Osteoblast (primary cell): ENCODE data around the gene LAMTOR4. TPM values are rescaled to one million over a fixed set of nuclear protein-coding genes. Genes with fewer than 3 reads are reported as not detected.
"Not testable (repeated sequence)": the region's sequence is repeated elsewhere in the genome, so short reads cannot be mapped to it uniquely, and the experiment has no call there.

ENCODE experiments used
- DNase-seq: peaks from one replicate; pipeline ENCODE4 v3.0.0; 2011; ENCODE audit warnings: low spot score, mixed read lengths; ENCODE audit not compliant: insufficient read length; ENCODE audit errors: missing footprints
- H2AFZ ChIP-seq: 2 replicates; pipeline ENCODE4 v1.6.0; 2011; ENCODE audit warnings: mild to moderate bottlenecking, low read length
- H3K27ac ChIP-seq: 2 replicates; pipeline ENCODE4 v1.5.1; 2011; ENCODE audit warnings: mild to moderate bottlenecking, low read depth, low read length, moderate library complexity
- H3K27me3 ChIP-seq: 2 replicates; pipeline ENCODE4 v1.6.0; 2012; ENCODE audit warnings: mild to moderate bottlenecking, control low read depth, inconsistent platforms, low read length, moderate library complexity; ENCODE audit not compliant: insufficient read depth
- H3K36me3 ChIP-seq: 2 replicates; pipeline ENCODE4 v1.5.1; 2011; ENCODE audit warnings: mild to moderate bottlenecking, low read length, control low read depth, moderate library complexity; ENCODE audit not compliant: insufficient read depth
- H3K4me1 ChIP-seq: 2 replicates; pipeline ENCODE4 v1.5.1; 2011; ENCODE audit warnings: mild to moderate bottlenecking, low read length, control low read depth, moderate library complexity; ENCODE audit not compliant: insufficient read depth
- H3K4me2 ChIP-seq: 2 replicates; pipeline ENCODE4 v1.6.0; 2011; ENCODE audit warnings: mild to moderate bottlenecking, low read length; ENCODE audit not compliant: insufficient read depth
- H3K4me3 ChIP-seq: fragments of 200-600 bp; sonication (generic); 3 replicates; pipeline ENCODE4 v1.5.1; 2012; ENCODE audit warnings: mild to moderate bottlenecking, low read length, inconsistent platforms; ENCODE audit not compliant: insufficient read depth
- H3K79me2 ChIP-seq: 2 replicates; pipeline ENCODE4 v1.6.0; 2012; ENCODE audit warnings: mild to moderate bottlenecking, low read length, control low read depth, inconsistent platforms; ENCODE audit not compliant: insufficient read depth
- H3K9me3 ChIP-seq: 2 replicates; pipeline ENCODE4 v1.5.1; 2011; ENCODE audit warnings: low read depth, low read length, control low read depth
- H4K20me1 ChIP-seq: 2 replicates; pipeline ENCODE4 v1.6.0; 2012; ENCODE audit warnings: mild to moderate bottlenecking, low read length, control low read depth; ENCODE audit not compliant: insufficient read depth
- total RNA-seq: library from RNA; depleted of rRNA; stranded (reverse); fragments of >200 nt; gene quantifications from 2 replicates; pipeline ENCODE4 v1.2.3, GENCODE V29; 2012
- TF ChIP-seq, protein P1 (sequence below): IDR thresholded peaks from 2 replicates; pipeline ENCODE4 v1.5.1; 2011; ENCODE audit warnings: mild to moderate bottlenecking, low read depth, low read length, moderate library complexity; ENCODE audit errors: extremely low read depth

LAMTOR4 gene
- total RNA-seq, 1 donor = 63.7 TPM

DNA sequence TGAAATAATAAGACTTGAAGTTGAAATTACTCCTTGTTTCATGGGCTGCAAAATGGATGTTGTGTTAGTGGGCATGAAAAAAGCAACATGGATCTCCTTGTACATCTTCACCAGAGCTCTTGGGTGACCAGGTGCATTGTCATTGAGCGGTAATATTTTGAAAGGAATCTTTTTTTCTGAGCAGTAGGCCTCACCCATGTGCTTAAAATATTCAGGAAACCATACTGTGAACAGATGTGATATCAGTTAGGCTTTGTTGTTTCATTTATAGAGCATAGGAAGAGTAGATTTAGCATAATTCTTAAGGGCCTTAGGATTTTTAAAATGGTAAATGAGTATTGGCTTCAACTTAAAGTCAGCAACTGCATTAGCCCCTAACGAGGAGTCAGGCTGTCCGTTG, 44.3 kb downstream of the LAMTOR4 start:
- Histone ChIP-seq H2AFZ (no peak overlapping the region), H3K27me3 (no peaks in the 10 kb centered on the region)

DNA sequence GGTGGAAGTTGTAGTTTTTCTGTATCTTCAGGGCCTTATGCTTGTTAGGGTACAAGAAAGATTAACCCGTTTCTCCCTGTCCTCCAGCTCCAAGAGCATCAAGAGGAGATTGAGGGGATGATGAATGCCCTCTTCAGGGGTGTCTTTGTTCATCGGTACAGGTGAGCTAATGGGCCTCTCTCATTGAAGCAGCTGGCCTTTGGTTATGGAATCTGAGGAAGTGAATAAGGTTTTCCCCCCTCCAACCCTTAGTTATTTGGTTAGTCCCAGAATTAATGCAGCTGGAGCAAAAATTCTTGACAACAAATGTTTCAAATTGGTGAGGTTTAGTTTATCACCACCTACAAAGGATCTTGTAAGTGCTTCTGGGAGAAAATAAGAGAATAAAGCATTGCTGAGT, 46.5 kb downstream of the LAMTOR4 start:
- Histone ChIP-seq H3K27me3 (peaks cover 6% of the 10 kb centered on the region), H3K4me1 (peaks cover 12% of the 10 kb centered on the region), H3K9me3 (no peaks in the 10 kb centered on the region), H3K79me2 (no peaks in the 10 kb centered on the region), H4K20me1 (no peaks in the 10 kb centered on the region), H2AFZ (no peak overlapping the region), H3K4me3 (no peak overlapping the region), H3K4me2 (no peak overlapping the region), H3K27ac (no peak overlapping the region), H3K36me3 (no peaks in the 10 kb centered on the region)
- DNase-seq = no peak
- TF ChIP-seq, protein P1, sequence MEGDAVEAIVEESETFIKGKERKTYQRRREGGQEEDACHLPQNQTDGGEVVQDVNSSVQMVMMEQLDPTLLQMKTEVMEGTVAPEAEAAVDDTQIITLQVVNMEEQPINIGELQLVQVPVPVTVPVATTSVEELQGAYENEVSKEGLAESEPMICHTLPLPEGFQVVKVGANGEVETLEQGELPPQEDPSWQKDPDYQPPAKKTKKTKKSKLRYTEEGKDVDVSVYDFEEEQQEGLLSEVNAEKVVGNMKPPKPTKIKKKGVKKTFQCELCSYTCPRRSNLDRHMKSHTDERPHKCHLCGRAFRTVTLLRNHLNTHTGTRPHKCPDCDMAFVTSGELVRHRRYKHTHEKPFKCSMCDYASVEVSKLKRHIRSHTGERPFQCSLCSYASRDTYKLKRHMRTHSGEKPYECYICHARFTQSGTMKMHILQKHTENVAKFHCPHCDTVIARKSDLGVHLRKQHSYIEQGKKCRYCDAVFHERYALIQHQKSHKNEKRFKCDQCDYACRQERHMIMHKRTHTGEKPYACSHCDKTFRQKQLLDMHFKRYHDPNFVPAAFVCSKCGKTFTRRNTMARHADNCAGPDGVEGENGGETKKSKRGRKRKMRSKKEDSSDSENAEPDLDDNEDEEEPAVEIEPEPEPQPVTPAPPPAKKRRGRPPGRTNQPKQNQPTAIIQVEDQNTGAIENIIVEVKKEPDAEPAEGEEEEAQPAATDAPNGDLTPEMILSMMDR = no peak

More for the DNA sequence above, 44.3 kb downstream of the LAMTOR4 start:
- TF ChIP-seq, protein P1 = no peak
- H3K27ac ChIP-seq = no peak overlapping the region
- no peaks in the 10 kb centered on the region for H4K20me1 ChIP-seq
- H3K4me3 ChIP-seq = no peak overlapping the region
- H3K79me2 ChIP-seq = no peaks in the 10 kb centered on the region
- no peak overlapping the region for H3K4me2 ChIP-seq
- H3K4me1 ChIP-seq = peaks cover 13% of the 10 kb centered on the region
- no peaks in the 10 kb centered on the region for H3K9me3 ChIP-seq
- no peaks in the 10 kb centered on the region for H3K36me3 ChIP-seq
- no peak for DNase-seq

DNA sequence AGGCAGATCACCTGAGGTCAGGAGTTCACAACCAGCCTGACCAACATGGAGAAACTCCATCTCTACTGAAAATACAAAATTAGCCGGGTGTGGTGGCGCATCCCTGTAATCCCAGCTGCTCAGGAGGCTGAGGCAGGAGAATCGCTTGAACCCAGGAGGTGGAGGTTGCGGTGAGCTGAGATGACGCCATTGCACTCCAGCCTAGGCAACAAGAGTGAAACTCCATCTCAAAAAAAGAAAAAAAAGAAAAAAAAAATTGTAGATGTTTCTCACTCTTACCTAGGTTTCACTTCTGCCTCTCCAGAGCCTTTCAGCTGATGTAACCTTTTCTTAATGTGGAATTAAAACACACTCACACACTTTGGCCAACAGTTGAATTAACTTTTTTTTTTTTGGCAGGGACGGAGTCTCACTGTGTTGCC, 47.2 kb downstream of the LAMTOR4 start:
- not testable (repeated sequence) for H3K9me3 ChIP-seq, H3K36me3 ChIP-seq, H3K4me2 ChIP-seq, H3K27me3 ChIP-seq, DNase-seq, H3K27ac ChIP-seq, H3K4me3 ChIP-seq, H4K20me1 ChIP-seq, H3K79me2 ChIP-seq, H2AFZ ChIP-seq
- H3K4me1 ChIP-seq = peaks cover 11% of the 10 kb centered on the region

DNA sequence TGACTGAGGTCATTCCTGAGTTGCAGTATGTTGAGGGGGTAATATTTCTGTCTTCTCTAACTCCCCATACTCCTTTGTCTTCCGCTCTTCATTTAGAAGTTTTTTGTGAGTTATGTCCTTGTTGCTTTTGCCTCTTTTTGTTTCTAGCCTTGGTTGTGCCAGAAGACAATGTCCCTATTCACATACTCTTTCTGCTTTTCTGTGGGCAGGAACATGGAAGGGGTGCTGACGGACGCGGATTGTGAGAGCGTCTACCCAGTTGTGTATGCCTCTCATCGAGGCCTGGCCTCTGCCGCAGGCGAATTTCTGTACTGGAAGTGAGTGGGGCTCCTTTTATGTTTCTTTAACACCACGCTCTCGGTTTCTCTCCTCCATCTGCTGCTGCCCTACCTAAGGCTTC, 49.5 kb downstream of the LAMTOR4 start:
- no peak for DNase-seq
- H3K27ac ChIP-seq = no peak overlapping the region
- TF ChIP-seq, protein P1 = no peak

More for the DNA sequence above, 49.5 kb downstream of the LAMTOR4 start:
- Histone ChIP-seq H2AFZ (no peak overlapping the region), H3K36me3 (no peaks in the 10 kb centered on the region), H3K4me2 (no peak overlapping the region), H3K4me1 (no peaks in the 10 kb centered on the region), H3K79me2 (no peaks in the 10 kb centered on the region), H3K27me3 (peaks cover 19% of the 10 kb centered on the region), H4K20me1 (no peaks in the 10 kb centered on the region), H3K4me3 (no peak overlapping the region), H3K9me3 (no peaks in the 10 kb centered on the region)
